HepG2 (cell line): ENCODE results near the gene MYCBPAP. TPM values are rescaled to one million over a fixed set of nuclear protein-coding genes. Genes with fewer than 3 reads are reported as not detected.

Source experiments
- CEBPB ChIP-seq: IDR thresholded peaks from 2 replicates; pipeline ENCODE4 v1.6.1; 2011; ENCODE audit warnings: low read depth, low read length, improper control_type of control experiment, borderline replicate concordance
- EP300 ChIP-seq, 3 experiments: sonication (generic) in 1 of 3; formaldehyde crosslinking in 1 of 3; IDR thresholded peaks; 2 replicates each; pipeline versions ENCODE4 v1.5.1 to v1.6.1; 2011 to 2020; ENCODE audit warnings: low read depth in 2 of 3, low read length in 2 of 3, borderline replicate concordance in 1 of 3, improper control_type of control experiment in 1 of 3, mild to moderate bottlenecking in 1 of 3, missing genetic modification reagents in 1 of 3, moderate library complexity in 1 of 3
- NFKB2 ChIP-seq: sonication (generic); formaldehyde crosslinking; IDR thresholded peaks from 2 replicates; pipeline ENCODE4 v1.4.0; 2020; ENCODE audit warnings: missing genetic modification reagents, borderline replicate concordance
- NR2F1 ChIP-seq, 2 experiments: fragments of 450-650 bp in 1 of 2; formaldehyde crosslinking in 1 of 2; IDR thresholded peaks; 2 replicates each; pipeline versions ENCODE4 v1.5.0 to v1.6.1; 2016 to 2020; ENCODE audit warnings: mild to moderate bottlenecking in 1 of 2, missing compliant biosample characterization in 1 of 2, missing genetic modification reagents in 1 of 2, moderate library complexity in 1 of 2
- RAD21 ChIP-seq: fragments of 450-650 bp; formaldehyde crosslinking; IDR thresholded peaks from 2 replicates; pipeline ENCODE4 v1.5.0; 2020; ENCODE audit warnings: mild to moderate bottlenecking
- SAP130 ChIP-seq: IDR thresholded peaks from 2 replicates; pipeline ENCODE4 v1.6.1; 2016; ENCODE audit warnings: low read depth
- SMYD3 ChIP-seq: sonication (generic); formaldehyde crosslinking; IDR thresholded peaks from 2 replicates; pipeline ENCODE4 v1.8.1; 2023; ENCODE audit warnings: mild to moderate bottlenecking, missing genetic modification reagents
- SSRP1 ChIP-seq: IDR thresholded peaks from 2 replicates; pipeline ENCODE4 v1.6.1; 2016; ENCODE audit warnings: control low read depth
- STAG1 ChIP-seq: sonication (generic); formaldehyde crosslinking; IDR thresholded peaks from 2 replicates; pipeline ENCODE4 v1.4.0; 2020; ENCODE audit warnings: missing genetic modification reagents
- XRCC5 ChIP-seq: fragments of 200-400 bp; formaldehyde crosslinking; optimal IDR thresholded peaks from 2 replicates; pipeline ENCODE3; 2017; ENCODE audit warnings: mild to moderate bottlenecking, low read length
- YEATS2 ChIP-seq: sonication (generic); formaldehyde crosslinking; IDR thresholded peaks from 2 replicates; pipeline ENCODE4 v1.4.0; 2020; ENCODE audit warnings: missing genetic modification reagents, borderline replicate concordance
- ZHX2 ChIP-seq, 2 experiments: sonication (generic) in 1 of 2; formaldehyde crosslinking in 1 of 2; IDR thresholded peaks; 2 replicates each; pipeline versions ENCODE4 v1.6.1 to v1.9.0; 2014 to 2022; ENCODE audit warnings: antibody characterized with exemption in 1 of 2, borderline replicate concordance in 1 of 2, inconsistent platforms in 1 of 2, low read depth in 1 of 2, missing genetic modification reagents in 1 of 2
- ZNF451 ChIP-seq: sonication (generic); formaldehyde crosslinking; IDR thresholded peaks from 2 replicates; pipeline ENCODE4 v1.5.0; 2020; ENCODE audit warnings: mild to moderate bottlenecking, missing genetic modification reagents
- ZSCAN9 ChIP-seq: IDR thresholded peaks from 2 replicates; pipeline ENCODE4 v1.6.1; 2016; ENCODE audit warnings: borderline replicate concordance
- polyA plus RNA-seq, 8 experiments: library from polyadenylated mRNA; depleted of rRNA in 3 of 8; stranded (reverse) in 7 of 8; unstranded in 1 of 8; fragments of >200 nt; fragmentation: Illumina TruSeq in 4 of 8; extraction: Trizol in 4 of 8; gene quantifications; 2 replicates each; pipeline versions ENCODE4 v1.2.1 to v1.2.3, GENCODE V29; 2011 to 2016; ENCODE audit warnings: low read depth in 4 of 8, missing spikeins in 1 of 8, mixed read lengths in 1 of 8; ENCODE audit not compliant: insufficient read depth in 1 of 8
- total RNA-seq, 5 experiments: library from RNA; depleted of rRNA; stranded (reverse); fragments of >200 nt; fragmentation: Illumina TruSeq; extraction: Trizol; gene quantifications; 2 replicates each; pipeline ENCODE4 v1.2.3, GENCODE V29; 2016; ENCODE audit warnings: low read depth in 1 of 5
- TF ChIP-seq, protein P1 (sequence below): sonication (generic); formaldehyde crosslinking; IDR thresholded peaks from 2 replicates; pipeline ENCODE4 v1.5.0; 2020; ENCODE audit warnings: missing genetic modification reagents
- TF ChIP-seq, protein P2 (sequence below): sonication (generic); formaldehyde crosslinking; IDR thresholded peaks from 2 replicates; pipeline ENCODE4 v1.4.0; 2020; ENCODE audit warnings: missing genetic modification reagents
- TF ChIP-seq, protein P3 (sequence below): sonication (generic); formaldehyde crosslinking; IDR thresholded peaks from 2 replicates; pipeline ENCODE4 v1.8.0; 2022; ENCODE audit warnings: missing genetic modification reagents, mild to moderate bottlenecking, borderline replicate concordance

MYCBPAP gene
- total and polyA plus RNA-seq, 2 of the 13 experiments (the other 11 are each of a cell fraction or from before 2014, with no cell fraction given), result 0.22 to 0.24 TPM

GRCh38 chr17:50541716-50542688, 33.8 kb downstream of the MYCBPAP start (continued):
- TF ChIP-seq ZHX2 (IDR thresholded peaks at IDR 0.05; ENCODE audit: low read depth) (no peak), ZHX2 (CRISPR knock-in tag; IDR thresholded peaks at IDR 0.05; ENCODE audit: borderline replicate concordance) (no peak), NR2F1 (CRISPR knock-in tag; IDR thresholded peaks at IDR 0.05) (0 out of 4 replicates have a peak, but pooled peaks of 1 of the 2 experiments have one; percentile 39), SAP130 (CRISPR knock-in tag) (peak; percentile 93), NFKB2 (CRISPR knock-in tag) (peak; percentile 51), RAD21 (CRISPR knock-in tag) (peak; percentile 69; the same call in 1 of the 2 replicates), STAG1 (peak; percentile 3; the same call in 1 of the 2 replicates), EP300 (IDR thresholded peaks at IDR 0.05; ENCODE audit: low read depth in 2 of 2, low read length in 2 of 2) (0 out of 4 replicates have a peak, but pooled peaks of 1 of the 2 experiments have one; percentile 5), EP300 (CRISPR knock-in tag; IDR thresholded peaks at IDR 0.05; ENCODE audit: borderline replicate concordance) (0 out of 2 replicates have a peak, but pooled peaks have one; percentile 11), SSRP1 (CRISPR knock-in tag) (no peak), XRCC5 (peak; percentile 22), CEBPB (no peak), YEATS2 (CRISPR knock-in tag) (0 out of 2 replicates have a peak, but pooled peaks have one; percentile 43), SMYD3 (CRISPR knock-in tag) (peak; percentile 83; the same call in 1 of the 2 replicates), ZSCAN9 (CRISPR knock-in tag) (peak; percentile 9; the same call in 1 of the 2 replicates), ZNF451 (CRISPR knock-in tag) (peak; percentile 96)
- TF ChIP-seq, protein P1, sequence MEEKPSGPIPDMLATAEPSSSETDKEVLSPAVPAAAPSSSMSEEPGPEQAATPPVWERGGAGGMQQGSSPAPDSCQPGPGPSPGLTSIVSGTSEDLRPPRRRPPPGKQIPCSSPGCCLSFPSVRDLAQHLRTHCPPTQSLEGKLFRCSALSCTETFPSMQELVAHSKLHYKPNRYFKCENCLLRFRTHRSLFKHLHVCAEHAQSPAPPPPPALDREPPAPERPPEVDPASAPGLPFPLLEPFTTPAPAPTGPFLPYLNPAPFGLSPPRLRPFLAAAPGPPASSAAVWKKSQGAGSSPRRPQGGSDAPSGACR (CRISPR knock-in tag), result no peak; the same call in 1 of the 2 replicates
- TF ChIP-seq, protein P2, sequence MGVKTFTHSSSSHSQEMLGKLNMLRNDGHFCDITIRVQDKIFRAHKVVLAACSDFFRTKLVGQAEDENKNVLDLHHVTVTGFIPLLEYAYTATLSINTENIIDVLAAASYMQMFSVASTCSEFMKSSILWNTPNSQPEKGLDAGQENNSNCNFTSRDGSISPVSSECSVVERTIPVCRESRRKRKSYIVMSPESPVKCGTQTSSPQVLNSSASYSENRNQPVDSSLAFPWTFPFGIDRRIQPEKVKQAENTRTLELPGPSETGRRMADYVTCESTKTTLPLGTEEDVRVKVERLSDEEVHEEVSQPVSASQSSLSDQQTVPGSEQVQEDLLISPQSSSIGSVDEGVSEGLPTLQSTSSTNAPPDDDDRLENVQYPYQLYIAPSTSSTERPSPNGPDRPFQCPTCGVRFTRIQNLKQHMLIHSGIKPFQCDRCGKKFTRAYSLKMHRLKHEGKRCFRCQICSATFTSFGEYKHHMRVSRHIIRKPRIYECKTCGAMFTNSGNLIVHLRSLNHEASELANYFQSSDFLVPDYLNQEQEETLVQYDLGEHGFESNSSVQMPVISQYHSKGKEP (CRISPR knock-in tag), result 0 out of 2 replicates have a peak, but pooled peaks have one; percentile 41
- TF ChIP-seq, protein P3, sequence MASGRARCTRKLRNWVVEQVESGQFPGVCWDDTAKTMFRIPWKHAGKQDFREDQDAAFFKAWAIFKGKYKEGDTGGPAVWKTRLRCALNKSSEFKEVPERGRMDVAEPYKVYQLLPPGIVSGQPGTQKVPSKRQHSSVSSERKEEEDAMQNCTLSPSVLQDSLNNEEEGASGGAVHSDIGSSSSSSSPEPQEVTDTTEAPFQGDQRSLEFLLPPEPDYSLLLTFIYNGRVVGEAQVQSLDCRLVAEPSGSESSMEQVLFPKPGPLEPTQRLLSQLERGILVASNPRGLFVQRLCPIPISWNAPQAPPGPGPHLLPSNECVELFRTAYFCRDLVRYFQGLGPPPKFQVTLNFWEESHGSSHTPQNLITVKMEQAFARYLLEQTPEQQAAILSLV (CRISPR knock-in tag), result peak; percentile 48; the same call in 1 of the 2 replicates
